Measurements from ENCODE around the gene USP7. TPM values are rescaled to one million over a fixed set of nuclear protein-coding genes. Genes with fewer than 3 reads are reported as not detected.
"Not testable (repeated sequence)": the region's sequence is repeated elsewhere in the genome, so short reads cannot be mapped to it uniquely, and the experiment has no call there.

Gene USP7
- total and polyA plus RNA-seq, 4 donors, result 13.7 to 85.6 (median 37.7) TPM

DNA sequence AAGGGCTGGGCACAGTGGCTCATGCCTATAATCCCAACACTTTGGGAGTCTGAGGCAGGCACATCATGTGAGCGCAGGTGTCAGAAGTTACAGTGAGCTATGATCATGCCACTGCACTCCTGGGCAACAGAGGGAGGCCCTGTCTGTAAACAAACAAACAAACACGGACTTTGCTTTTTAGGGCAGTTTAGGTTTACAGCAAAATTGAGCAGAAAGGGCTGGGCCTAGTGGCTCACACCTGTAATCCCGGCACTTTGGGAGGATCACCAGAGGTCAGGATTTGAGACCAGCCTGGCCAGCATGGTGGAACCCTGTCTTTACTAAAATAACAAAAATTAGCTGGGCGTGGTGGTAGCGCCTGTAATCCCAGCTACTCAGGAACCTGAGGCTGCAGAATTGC lies 91.6 kb downstream of the USP7 start (continued):
- TF ChIP-seq, protein P1, sequence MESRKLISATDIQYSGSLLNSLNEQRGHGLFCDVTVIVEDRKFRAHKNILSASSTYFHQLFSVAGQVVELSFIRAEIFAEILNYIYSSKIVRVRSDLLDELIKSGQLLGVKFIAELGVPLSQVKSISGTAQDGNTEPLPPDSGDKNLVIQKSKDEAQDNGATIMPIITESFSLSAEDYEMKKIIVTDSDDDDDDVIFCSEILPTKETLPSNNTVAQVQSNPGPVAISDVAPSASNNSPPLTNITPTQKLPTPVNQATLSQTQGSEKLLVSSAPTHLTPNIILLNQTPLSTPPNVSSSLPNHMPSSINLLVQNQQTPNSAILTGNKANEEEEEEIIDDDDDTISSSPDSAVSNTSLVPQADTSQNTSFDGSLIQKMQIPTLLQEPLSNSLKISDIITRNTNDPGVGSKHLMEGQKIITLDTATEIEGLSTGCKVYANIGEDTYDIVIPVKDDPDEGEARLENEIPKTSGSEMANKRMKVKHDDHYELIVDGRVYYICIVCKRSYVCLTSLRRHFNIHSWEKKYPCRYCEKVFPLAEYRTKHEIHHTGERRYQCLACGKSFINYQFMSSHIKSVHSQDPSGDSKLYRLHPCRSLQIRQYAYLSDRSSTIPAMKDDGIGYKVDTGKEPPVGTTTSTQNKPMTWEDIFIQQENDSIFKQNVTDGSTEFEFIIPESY (IDR thresholded peaks at IDR 0.05), result no peak
- TF ChIP-seq, protein P2, sequence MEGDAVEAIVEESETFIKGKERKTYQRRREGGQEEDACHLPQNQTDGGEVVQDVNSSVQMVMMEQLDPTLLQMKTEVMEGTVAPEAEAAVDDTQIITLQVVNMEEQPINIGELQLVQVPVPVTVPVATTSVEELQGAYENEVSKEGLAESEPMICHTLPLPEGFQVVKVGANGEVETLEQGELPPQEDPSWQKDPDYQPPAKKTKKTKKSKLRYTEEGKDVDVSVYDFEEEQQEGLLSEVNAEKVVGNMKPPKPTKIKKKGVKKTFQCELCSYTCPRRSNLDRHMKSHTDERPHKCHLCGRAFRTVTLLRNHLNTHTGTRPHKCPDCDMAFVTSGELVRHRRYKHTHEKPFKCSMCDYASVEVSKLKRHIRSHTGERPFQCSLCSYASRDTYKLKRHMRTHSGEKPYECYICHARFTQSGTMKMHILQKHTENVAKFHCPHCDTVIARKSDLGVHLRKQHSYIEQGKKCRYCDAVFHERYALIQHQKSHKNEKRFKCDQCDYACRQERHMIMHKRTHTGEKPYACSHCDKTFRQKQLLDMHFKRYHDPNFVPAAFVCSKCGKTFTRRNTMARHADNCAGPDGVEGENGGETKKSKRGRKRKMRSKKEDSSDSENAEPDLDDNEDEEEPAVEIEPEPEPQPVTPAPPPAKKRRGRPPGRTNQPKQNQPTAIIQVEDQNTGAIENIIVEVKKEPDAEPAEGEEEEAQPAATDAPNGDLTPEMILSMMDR (IDR thresholded peaks at IDR 0.05; ENCODE audit: low read depth, low read length, missing input control), result no peak
- TF ChIP-seq NR2F2 (IDR thresholded peaks at IDR 0.05), result no peak
- no peak for TF ChIP-seq FOXA2 (IDR thresholded peaks at IDR 0.05)
- TF ChIP-seq RXRA (IDR thresholded peaks at IDR 0.05), result peak; percentile 77 to 79
- TF ChIP-seq GABPA (IDR thresholded peaks at IDR 0.05 in 1 of 2, conservative IDR thresholded peaks at IDR 0.05 in 1 of 2), result no peak

DNA sequence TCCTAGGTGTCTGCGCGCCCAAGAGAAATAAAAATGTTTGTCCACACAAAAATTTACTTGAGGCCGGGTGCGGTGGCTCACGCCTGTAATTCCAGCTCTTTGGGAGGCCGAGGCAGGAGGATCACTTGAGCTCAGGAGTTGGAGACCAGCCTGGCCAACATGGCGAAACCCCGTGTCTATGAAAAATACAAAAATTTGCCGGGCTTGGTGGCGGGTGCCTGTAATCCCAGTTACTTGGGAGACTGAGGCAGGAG lies 93.8 kb downstream of the USP7 start:
- peak overlapping the region in 1 of 2 donors; percentile 85 for H3K27ac ChIP-seq (ENCODE audit: low read depth in 1 of 2, low read length in 2 of 2)
- DNase-seq (ENCODE audit: low spot score); H3K9me3 ChIP-seq (ENCODE audit: control insufficient read depth in 4 of 4, low read length in 3 of 4); H3K9ac ChIP-seq (ENCODE audit: low read depth in 1 of 2, low read length in 2 of 2); H3K4me3 ChIP-seq (ENCODE audit: low read depth in 1 of 3, low read length in 3 of 3); H3K27me3 ChIP-seq (ENCODE audit: control insufficient read depth in 4 of 4, insufficient read depth in 4 of 4, low read length in 3 of 4); H3K36me3 ChIP-seq (ENCODE audit: control insufficient read depth in 4 of 4, insufficient read depth in 3 of 4, low read depth in 1 of 4, low read length in 3 of 4): not testable (repeated sequence)
- WGBS, result 97% methylated on average over 10 of the region's 10 CpGs
- H3K4me1 ChIP-seq (ENCODE audit: control insufficient read depth in 4 of 4, insufficient read depth in 4 of 4, low read length in 3 of 4), result peaks cover 17 to 45% (median 32%) of the 10 kb centered on the region in 4 donors

DNA sequence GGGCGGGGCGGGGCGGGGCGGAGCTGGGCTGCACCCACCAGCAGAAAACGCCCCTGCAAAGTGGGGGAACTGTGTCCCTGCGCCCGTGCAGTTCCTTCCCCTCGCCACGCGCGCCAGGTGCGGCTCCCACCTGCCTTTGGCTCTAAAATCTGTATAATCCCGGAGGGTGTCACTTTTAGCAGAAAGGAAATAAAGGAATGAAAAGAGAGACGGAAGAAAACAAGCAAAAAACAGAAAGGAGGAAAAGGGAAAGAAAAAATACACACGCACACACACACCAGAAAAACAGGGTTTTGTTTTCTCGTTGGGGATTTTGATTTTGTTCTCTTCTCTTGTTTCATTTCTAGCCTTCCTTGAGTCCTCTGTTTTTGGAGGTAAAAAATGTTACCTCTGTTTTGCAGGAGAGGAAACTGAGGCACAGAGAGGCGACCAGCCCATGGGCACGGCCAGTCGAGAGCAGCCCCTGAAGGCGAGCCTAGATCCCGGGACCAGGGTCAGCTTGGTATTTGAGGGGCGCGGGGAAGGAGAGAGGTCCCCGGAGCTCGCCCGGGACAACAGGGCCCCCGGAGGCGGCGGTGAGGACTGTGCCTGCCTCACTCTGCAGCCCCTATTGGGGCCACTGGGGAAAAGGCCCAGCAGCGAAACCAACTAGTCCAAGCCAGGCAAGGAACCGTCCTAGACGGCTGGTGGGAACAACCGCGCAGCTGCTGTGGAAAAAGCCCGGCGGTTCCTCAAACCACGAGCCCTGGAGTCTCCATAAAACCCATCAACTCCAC lies 94.3 kb downstream of the USP7 start:
- Histone ChIP-seq H3K9me3 (ENCODE audit: control insufficient read depth in 4 of 4, low read length in 3 of 4) (no peaks in the 10 kb centered on the region), H3K9ac (ENCODE audit: low read depth in 1 of 2, low read length in 2 of 2) (peak overlapping the region; percentile 2 to 60), H3K27ac (ENCODE audit: low read depth in 1 of 2, low read length in 2 of 2) (peak overlapping the region; percentile 44 to 85), H3K4me1 (ENCODE audit: control insufficient read depth in 4 of 4, insufficient read depth in 4 of 4, low read length in 3 of 4) (peaks cover 22 to 50% (median 37%) of the 10 kb centered on the region in 4 donors), H3K27me3 (ENCODE audit: control insufficient read depth in 4 of 4, insufficient read depth in 4 of 4, low read length in 3 of 4) (no peaks in the 10 kb centered on the region), H3K36me3 (ENCODE audit: control insufficient read depth in 4 of 4, insufficient read depth in 3 of 4, low read depth in 1 of 4, low read length in 3 of 4) (no peaks in the 10 kb centered on the region), H3K4me3 (ENCODE audit: low read depth in 1 of 3, low read length in 3 of 3) (peak overlapping the region; percentile 6 to 71 (median 49))
- DNase-seq (ENCODE audit: low spot score), result no peak
- no peak for TF ChIP-seq RXRA (IDR thresholded peaks at IDR 0.05)
- TF ChIP-seq TAF1 (conservative IDR thresholded peaks at IDR 0.05), result no peak
- TF ChIP-seq NR2F2 (IDR thresholded peaks at IDR 0.05), result no peak
- TF ChIP-seq RAD21 (IDR thresholded peaks at IDR 0.05), result no peak
- TF ChIP-seq HNF4A (conservative IDR thresholded peaks at IDR 0.05), result no peak
- no peak for TF ChIP-seq JUND (IDR thresholded peaks at IDR 0.05)
- peak in 1 of 2 donors; percentile 8 for TF ChIP-seq EGR1 (IDR thresholded peaks at IDR 0.05; ENCODE audit: low read depth in 2 of 2)
- TF ChIP-seq SP1 (IDR thresholded peaks at IDR 0.05), result no peak
- TF ChIP-seq, protein P3, sequence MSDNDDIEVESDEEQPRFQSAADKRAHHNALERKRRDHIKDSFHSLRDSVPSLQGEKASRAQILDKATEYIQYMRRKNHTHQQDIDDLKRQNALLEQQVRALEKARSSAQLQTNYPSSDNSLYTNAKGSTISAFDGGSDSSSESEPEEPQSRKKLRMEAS (IDR thresholded peaks at IDR 0.05), result no peak
- no peak for TF ChIP-seq HNF4G (IDR thresholded peaks at IDR 0.05)
- no peak for TF ChIP-seq GABPA (IDR thresholded peaks at IDR 0.05 in 1 of 2, conservative IDR thresholded peaks at IDR 0.05 in 1 of 2)
- TF ChIP-seq, protein P2 (IDR thresholded peaks at IDR 0.05; ENCODE audit: low read depth, low read length, missing input control), result peak; percentile 9
- TF ChIP-seq YY1 (IDR thresholded peaks at IDR 0.05), result no peak
- TF ChIP-seq, protein P4, sequence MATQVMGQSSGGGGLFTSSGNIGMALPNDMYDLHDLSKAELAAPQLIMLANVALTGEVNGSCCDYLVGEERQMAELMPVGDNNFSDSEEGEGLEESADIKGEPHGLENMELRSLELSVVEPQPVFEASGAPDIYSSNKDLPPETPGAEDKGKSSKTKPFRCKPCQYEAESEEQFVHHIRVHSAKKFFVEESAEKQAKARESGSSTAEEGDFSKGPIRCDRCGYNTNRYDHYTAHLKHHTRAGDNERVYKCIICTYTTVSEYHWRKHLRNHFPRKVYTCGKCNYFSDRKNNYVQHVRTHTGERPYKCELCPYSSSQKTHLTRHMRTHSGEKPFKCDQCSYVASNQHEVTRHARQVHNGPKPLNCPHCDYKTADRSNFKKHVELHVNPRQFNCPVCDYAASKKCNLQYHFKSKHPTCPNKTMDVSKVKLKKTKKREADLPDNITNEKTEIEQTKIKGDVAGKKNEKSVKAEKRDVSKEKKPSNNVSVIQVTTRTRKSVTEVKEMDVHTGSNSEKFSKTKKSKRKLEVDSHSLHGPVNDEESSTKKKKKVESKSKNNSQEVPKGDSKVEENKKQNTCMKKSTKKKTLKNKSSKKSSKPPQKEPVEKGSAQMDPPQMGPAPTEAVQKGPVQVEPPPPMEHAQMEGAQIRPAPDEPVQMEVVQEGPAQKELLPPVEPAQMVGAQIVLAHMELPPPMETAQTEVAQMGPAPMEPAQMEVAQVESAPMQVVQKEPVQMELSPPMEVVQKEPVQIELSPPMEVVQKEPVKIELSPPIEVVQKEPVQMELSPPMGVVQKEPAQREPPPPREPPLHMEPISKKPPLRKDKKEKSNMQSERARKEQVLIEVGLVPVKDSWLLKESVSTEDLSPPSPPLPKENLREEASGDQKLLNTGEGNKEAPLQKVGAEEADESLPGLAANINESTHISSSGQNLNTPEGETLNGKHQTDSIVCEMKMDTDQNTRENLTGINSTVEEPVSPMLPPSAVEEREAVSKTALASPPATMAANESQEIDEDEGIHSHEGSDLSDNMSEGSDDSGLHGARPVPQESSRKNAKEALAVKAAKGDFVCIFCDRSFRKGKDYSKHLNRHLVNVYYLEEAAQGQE (IDR thresholded peaks at IDR 0.05), result no peak
- TF ChIP-seq, protein P5, sequence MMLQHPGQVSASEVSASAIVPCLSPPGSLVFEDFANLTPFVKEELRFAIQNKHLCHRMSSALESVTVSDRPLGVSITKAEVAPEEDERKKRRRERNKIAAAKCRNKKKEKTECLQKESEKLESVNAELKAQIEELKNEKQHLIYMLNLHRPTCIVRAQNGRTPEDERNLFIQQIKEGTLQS (IDR thresholded peaks at IDR 0.05), result no peak
- WGBS, result 36% methylated on average over 37 of the region's 37 CpGs
